Suppressor macrophage treated with lipopolysaccharide for 4 hours (primary cell): ENCODE measurements around the gene HPGDS.
A peak's percentile ranks its signal among the peaks of the same experiment; 100 is the strongest.
"Not testable (repeated sequence)": the region's sequence is repeated elsewhere in the genome, so short reads cannot be mapped to it uniquely, and the experiment has no call there.

Experiments used
- DNase-seq: peaks from one replicate; pipeline ENCODE4 v3.0.0-alpha.2; 2020

The HPGDS gene

DNA sequence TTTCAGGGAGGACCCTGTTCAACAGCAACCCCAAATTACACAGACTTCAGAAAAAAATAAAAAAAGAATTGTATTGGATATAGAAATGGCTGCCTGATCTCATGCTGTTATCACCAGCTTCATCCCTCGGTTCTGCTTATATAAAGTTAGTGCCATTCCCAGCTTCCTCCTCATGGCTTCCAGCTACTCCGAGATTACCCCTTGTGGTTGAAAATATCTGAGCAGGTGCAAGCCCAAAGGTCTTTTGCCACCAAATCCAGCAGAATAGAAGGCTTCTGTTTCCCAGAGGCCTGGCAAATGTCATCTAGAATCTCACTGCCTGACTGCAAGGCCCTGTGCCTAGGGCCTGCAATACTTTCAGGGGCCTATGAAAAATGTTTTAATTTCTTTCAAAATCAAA, 13.8 kb upstream of the HPGDS start:
- DNase-seq: no peak

DNA sequence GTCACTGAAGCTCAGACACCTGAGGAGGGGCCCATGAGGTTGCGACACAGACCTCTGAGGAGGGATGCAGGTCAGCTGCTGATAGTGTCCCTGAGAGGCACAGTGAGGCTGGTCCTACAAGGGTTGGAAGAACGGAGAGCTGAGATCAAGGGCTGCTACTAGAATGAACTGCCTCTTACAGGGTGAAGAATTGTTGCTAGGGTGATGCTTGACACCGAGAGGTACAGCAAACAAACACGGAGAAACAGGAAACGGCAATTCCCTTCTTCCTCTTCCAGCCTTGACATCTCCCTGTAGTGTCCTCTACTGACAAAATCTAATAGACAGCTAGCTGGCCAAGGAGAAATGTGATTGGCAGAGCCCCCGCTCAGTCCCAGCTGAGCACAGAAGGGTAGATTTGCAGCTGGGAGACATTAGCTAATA, 11.8 kb upstream of the HPGDS start:
- DNase-seq: no peak

DNA sequence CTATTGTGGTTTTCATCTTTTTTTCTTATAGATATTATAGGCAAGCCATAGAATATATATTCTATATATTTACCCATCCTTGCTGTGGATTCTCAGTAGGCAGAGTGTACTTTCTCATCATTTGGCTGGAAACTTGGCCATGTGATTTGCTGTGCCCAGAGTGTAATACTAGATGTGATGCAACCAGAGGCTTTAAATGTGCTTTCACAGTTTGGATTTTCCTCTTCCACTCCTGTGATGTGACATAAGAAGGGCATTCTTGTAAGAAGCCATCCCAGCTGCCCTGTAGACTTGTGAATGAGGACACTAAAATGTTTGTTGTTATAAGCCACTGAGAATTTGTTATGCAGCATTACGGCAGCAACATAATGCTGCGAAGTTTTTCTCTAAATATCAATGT, 10.4 kb upstream of the HPGDS start:
- peak; percentile 40 for DNase-seq

DNA sequence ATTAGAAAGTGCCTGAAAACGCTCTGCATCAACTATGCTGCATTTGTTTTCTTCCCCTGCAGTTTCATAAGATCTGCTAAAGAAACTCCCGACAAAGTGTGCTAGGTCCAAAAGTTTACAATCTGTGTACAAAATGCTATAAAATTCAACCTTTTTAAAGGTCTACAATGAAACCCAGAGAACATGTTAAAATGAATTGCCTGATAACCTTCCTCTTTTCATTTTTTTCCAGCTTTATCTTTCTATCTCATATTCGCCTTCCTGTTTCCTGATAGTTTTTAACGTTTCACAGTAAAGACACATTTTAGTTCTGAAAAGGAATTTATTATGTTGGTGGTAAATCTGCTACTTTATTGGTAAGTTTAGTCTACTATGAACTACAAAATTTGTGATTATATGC, 9.5 kb upstream of the HPGDS start:
- no peak for DNase-seq

DNA sequence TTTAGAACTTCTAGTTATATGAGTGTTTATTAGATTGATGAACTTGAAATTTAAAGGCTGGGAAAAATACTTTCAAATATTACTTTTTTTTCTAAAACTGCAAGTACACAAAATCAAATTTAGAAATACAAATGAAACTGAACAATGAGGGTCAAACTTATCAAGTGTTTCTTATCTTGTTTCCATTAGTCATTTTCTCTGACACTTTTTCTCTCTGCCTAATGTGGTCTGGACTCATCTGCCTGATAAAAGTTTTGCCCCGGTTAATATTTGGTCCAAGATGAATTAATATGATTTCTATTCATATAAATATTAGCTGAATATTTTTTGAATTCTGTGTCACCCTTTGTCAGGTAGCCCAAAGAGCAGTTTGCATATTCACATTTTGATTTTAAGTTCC, 8.7 kb upstream of the HPGDS start:
- DNase-seq: no peak

DNA sequence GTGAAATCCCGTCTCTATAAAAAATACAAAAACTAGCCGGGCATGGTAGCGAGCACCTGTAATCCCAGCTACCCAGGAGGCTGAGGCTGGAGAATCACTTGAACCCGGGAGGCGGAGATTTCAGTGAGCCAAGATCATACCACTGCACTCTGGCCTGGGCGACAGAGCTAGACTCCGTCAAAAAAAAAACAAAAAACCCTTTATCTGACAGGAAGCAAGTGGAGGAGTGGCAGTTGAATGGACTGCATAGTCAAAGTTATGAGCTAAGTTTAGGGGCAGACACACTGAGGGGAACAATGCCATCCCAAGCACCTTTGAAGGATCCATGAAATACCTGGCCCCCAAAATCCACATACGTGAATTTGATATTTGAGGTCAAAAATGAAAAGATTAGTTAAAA, 7.5 kb upstream of the HPGDS start:
- DNase-seq: no peak

DNA sequence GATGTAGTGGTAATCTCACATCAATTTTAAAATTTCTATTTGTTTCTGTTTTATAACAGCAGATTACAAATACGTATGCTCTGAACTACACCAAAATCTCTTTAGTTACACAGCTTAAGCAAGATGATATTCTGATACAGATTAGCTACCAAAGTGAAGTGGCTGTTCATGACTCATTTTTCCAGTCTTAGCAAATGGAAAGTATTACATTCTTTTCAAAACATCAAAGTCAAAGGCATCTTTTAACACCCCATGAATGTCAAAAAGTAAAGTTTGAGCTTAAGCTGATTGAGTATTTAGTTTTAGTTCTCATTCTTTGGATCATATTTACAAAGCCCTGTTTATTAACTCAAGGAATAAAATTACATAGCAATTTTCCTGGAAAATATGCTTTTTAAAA, 6.6 kb upstream of the HPGDS start:
- no peak for DNase-seq

DNA sequence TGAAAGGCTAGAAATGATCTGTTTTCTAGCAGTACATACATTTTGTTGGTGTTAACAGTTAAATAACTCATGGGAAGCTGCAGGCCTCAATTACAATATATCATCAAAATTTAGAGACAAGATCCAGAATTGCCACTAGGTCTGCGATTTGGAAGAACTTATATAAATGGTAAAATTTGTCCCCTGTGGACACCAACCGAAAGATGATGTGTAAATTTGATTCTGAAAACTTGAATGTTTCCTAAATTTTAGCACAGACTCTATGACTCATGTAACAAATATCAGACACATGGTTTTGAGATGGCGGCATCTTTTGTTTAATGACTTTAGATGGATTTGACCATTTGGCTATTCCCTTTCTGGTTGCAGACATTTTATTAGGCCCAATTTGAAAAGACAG, 6.0 kb upstream of the HPGDS start:
- no peak for DNase-seq

DNA sequence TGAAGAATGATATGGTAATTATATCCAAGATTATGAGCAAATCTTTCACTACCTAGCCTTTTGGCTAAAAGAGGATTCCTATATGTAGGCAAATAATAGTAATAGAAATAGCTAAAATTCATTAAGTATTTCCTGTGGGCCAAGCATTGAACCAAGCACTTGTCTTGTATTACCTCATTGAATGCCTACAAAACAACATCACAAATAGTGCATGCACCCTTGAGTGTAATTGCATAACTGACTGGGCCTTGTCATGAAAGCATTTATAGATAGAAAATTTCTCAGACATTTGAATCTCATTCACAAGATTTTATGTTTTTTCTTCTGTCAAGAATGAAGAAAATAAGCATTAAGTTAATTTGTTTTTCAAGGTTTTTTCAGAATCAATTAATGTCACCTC, 3.9 kb upstream of the HPGDS start:
- DNase-seq: no peak

DNA sequence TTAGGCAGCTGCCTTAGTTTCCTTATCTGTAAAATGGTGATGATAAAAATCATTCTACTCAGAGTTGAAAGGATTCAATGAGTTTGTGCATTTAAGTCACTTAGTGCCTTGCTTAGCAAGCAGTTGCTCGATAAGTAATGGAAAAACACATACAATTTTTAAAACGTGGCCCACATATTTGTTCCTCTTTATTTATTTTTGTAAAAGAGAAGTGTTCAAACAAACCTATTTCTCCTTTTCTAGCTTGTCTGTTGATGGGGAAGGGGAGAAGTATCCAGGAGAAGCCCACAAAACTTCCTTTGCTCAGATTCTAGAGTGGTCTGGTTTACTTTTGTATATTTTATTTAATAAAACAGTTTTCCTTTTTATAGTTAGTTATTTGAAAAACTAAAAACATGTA, 3.3 kb upstream of the HPGDS start:
- peak; percentile 19 for DNase-seq

DNA sequence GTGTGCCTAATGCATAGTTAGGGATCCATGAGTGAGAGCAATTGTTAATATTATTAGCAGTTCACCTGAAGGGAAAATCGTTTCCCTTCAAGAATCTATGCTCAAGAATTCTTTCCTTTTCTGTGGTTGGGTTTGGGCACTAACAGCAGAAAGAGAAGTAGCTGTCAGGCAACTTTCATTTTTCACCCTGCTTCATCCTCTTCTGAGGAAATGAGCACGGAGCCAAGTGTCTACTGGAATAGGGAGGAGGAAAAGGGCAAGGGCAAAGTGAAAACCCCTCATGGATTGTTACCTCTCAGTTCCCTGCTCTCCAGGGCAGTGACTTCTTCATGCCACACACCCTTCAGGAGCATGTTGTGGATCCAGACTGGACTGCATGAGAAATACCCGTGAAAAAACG, 2.6 kb upstream of the HPGDS start:
- peak; percentile 68 for DNase-seq

DNA sequence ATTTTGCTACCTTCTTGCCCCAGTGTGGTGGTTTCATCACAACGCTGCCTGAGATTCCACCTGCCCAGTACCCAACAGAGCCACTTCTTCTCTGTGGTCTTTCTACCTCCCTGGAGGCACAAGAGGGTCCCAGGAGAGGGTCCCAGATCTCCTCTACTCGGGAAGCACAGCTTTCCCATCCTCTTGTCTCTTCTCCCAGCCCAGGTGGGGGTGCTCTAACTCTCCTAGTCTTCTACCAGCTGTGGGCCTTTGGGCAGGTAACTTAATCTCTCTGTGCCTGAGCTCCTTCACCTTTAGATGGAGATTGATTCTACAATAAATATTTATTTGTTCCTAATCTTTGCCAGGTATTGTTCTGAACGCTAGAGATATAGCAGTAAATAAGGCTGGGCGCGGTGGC, 1.8 kb upstream of the HPGDS start:
- no peak for DNase-seq

DNA sequence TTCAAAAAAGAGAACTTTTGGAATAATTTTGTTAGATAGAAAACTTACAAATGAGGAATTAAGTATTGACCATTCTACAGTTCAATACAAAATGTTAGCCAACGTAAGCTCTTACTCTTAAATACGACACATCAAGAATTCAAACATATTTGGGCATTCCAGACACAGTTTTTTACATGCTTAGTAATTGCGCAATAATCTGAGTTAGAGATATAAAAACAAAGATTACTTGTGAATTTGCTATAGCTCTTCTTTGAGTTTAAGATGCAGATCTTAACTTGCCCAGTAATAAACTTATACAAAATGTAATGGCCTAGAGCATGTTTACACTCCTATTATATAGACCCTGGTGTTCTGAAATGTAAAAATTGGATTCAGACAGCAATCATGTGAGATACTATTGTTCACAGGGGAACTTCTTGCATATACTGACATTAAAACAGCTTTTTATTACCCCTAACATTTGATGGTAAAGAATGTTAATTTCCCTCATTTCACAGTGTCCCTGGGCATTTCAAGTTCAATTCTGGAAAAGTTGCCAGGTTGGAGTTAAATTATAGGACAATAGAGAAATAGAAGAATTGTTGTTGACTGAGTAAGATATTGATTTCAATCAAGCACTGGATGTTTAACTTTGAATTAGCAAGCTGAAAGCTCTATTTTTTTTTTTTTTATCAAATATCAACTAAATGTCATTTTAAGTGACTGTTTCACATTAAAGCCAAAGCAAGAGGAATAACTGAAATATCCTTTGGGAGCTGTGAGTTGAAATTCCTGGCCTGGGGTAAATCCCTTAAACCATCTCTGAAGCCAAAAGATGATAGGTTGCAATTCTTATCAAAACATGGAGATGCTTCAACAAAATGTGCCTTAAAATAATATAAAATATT, 910 bp downstream of the HPGDS start:
- no peak for DNase-seq

DNA sequence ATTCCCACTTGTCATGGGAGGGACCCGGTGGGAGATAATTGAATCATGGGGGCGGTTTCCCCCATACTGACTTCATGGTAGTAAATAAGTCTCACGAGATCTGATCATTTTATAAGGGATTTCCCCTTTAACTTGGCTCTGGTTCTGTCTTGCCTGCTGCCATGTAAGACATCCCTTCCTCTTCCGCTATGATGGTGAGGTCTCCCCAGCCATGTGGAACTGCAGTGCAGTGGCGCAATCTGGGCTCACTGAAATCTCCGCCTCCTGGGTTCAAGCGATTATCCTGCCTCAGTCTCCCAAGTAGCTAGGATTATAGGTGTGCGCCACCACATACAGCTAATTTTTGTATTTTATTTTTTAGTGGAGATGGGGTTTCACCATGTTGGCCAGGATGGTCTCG, 2.9 kb downstream of the HPGDS start:
- peak; percentile 53 for DNase-seq

DNA sequence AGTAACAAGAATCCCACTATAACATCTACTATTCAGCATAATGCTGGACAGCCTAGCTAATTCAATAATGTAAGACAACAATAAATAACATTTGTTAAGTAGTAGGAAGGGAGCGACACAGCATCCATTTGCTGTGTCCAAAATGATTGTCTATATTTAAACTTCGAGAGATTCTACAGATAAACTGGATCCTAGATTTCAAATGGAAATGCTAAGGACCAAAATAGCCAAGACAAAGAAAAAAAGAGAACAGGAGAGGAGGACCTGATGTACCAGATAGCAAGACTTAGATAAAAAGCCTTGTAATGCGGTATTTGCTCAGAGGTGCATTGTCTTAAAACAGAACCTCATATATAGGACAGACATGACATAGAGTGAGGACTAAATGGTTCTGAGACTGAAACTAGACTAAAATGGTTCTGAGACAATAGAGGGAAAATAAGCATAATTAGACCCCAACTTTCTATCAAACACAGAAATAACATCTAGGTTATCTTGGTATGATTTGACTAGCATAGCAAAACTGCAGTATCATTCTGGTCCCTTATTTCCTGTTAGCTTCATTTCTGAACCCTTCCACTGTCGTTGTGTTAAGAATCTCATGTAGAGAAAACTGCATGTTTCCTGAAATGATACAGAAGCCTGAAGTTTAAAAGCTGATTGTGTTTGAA, 3.8 kb downstream of the HPGDS start:
- DNase-seq: no peak

DNA sequence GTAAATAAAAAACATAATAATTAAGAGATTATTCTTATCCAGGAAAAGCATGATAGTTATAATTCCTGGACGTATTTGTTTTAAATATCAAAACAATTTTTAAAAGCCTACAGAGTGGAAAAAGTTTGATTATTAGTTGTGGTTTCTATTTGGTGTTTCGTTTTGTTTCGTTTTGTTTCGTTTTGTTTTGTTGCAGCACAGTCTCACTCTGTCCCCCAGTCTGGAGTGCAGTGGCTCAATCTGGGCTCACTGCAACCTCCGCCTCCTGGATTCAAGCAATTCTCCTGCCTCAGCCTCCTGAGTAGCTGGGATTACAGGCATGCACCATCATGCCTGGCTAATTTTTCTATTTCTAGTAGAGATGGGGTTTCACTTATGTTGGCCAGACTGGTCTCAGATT, 5.8 kb downstream of the HPGDS start:
- not testable (repeated sequence) for DNase-seq

DNA sequence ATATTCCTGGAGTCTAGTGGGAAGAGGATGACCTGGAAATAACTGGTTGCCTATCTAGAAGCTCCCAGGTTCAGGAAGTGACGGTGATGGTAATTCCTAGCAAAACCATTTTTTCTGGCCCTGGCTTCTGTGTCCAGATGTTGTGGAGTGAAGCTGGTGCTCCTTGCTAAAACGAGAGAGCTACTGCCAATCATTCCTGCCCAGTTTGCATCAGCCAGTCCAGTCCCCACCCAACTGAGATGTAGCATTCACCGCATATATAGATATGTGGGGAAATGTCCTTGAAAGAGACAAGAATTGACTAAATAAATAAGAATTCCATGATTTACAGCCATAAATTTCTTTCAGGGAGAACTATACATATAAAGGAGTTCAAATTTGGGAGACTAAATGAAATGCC, 6.3 kb downstream of the HPGDS start:
- DNase-seq: no peak

DNA sequence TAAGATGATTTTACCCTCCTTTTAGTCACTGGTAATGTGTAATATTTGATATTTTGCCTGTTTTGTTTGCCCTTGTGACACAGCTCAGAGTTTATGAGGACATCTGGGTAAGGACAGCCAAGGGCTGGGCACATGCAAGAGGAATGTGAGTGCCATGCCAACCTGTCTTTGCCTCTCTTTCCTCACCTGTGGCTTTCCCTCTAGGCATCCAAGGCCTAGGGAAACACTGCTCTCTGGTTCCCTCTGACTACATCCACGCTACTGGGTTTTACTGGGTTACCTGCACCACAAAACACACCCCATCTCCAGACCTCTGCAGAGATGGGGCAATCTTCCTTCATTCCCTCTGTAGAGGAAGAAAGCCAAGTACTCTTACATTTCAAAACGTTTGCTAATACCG, 7.7 kb downstream of the HPGDS start:
- no peak for DNase-seq

DNA sequence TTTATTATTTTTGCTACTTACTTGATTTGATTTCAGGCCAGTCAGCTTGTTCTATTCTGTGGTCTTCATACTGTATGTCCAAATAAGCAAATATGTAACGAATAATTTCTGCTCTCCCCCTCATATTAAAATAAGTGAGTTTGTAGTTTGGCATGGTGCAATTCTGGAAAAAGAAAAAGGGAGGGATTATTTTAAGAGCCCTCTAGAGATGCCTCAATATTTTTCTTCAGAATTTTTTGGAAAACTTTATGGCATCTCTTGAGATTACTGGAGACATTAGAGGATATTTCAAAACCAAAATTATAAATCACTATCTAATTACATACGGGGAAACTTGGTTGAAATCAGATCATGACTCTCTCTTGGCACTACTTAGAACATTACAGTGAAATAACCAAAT, 8.2 kb downstream of the HPGDS start:
- DNase-seq: no peak

DNA sequence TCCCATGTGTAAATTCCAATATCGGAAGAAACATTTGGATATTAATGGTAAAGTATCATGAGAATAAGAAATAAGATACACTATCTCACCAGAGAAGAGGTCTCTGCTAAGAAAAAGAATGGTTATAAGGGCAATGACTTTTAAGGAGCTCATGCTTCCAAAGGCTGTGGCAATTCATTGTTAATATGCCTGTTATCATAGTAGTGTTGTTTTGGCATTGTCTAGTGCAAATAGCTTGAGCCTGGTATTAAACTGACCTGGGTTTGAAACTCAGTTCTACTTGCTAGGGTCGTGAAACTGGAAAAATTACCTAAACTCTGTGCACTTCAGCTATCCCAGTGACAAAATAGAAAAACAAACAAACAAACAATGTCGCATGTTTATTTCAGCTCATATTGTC, 8.8 kb downstream of the HPGDS start:
- no peak for DNase-seq

DNA sequence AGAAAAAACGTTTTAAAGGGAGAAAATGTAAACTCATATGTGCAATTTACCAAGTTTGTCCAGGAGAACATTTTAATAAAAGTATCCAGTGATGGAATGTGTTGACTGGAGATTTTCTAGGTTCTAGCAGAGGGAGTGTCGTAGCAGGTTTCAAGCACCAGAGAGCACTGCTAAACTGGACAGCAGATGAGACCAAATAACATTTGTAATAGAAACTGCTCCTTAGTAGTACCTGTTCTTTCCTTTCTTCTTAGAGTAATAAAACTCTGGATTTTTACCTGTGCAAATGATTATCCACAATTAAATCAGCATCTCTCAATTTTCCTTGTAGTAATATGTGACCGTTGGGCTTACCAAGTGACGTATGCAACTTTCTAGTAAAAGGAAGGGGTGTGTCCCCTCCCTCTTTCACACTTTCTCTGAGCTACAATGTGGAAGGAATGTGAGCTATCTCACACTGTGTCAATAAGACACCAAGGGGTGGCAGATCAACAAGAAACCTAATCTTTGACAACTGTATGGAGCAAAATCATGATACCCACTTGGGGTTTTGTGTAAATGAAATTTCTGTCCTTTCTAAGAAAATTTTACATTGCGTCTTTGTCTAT, 9.5 kb downstream of the HPGDS start:
- DNase-seq: no peak

DNA sequence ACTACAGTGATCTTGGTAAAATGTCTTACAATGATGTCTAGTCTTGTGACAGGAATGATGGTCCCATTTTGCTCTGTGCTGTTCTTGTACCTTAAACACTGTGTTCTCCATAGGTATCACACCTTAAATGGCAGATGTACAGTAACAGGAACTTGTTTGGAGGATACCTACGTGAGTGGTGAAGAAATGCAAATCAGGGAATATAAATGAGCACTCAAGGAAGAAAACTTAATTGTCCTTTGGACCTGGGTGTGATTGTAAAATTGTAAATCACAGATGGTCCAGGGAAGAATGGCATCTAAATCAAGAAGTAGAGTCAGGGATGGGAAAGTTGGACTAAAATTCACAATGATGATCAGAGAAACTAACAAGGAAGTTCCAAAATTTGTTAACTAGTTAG, 12.7 kb downstream of the HPGDS start:
- DNase-seq: no peak

DNA sequence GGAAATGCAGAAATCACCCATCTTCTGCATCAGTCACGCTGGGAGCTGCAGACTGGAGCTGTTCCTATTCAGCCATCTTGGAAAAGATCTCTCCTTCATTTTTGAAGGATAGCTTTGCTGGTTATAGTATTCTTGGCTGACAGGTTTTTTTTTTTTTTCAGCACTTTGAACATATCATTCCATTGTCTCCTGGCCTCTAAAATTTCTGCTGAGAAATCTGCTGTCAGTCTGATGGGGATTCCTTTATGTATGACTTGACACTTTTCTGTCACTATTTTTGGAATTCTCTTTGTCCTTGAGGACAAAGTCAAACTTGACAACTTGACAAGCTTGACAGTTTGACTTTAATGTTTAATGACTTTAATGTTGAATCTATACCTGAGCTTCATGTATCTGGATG, 16.8 kb downstream of the HPGDS start:
- no peak for DNase-seq

DNA sequence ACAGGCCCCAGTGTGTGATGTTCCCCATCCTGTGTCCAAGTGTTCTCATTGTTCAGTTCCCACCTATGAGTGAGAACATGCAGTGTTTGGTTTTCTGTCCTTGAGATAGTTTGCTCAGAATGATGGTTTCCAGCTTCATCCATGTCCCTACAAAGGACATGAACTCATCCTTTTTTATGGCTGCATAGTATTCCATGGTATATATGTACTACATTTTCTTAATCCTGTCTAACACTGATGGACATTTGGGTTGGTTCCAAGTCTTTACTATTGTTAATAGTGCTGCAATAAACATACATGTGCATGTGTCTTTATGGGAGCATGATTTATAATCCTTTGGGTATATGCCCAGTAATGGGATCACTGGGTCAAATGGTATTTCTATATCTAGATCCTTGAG, 22.7 kb downstream of the HPGDS start:
- not testable (repeated sequence) for DNase-seq
